ENCODE data around the gene POU6F2.

DNA sequence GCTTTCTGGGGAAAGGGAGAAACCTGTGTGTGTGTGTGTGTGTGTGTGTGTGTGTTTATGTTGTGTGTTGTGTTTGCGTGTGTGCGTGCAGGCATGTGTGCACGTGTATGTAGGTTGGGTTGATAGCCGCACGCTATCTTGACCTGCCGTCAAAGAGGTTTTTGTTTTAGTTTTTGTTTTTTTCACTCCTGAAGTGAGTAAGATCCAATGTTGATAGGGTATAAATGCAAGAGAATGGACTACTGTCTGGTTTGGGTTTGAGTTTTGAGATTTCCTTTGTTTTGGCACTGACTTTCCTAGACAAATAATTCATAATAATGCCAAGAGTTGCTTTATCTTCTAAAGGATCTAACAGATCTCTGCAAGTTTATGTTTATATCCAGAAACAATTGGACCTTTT lies 27.8 kb downstream of the POU6F2 start:
- TF ChIP-seq, protein P1, sequence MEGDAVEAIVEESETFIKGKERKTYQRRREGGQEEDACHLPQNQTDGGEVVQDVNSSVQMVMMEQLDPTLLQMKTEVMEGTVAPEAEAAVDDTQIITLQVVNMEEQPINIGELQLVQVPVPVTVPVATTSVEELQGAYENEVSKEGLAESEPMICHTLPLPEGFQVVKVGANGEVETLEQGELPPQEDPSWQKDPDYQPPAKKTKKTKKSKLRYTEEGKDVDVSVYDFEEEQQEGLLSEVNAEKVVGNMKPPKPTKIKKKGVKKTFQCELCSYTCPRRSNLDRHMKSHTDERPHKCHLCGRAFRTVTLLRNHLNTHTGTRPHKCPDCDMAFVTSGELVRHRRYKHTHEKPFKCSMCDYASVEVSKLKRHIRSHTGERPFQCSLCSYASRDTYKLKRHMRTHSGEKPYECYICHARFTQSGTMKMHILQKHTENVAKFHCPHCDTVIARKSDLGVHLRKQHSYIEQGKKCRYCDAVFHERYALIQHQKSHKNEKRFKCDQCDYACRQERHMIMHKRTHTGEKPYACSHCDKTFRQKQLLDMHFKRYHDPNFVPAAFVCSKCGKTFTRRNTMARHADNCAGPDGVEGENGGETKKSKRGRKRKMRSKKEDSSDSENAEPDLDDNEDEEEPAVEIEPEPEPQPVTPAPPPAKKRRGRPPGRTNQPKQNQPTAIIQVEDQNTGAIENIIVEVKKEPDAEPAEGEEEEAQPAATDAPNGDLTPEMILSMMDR (IDR thresholded peaks at IDR 0.05) = no peak
- no peak for TF ChIP-seq EP300 (IDR thresholded peaks at IDR 0.05; ENCODE audit: low read depth)
- TF ChIP-seq POLR2AphosphoS5 (IDR thresholded peaks at IDR 0.05) = no peak

Measured in transverse colon (tissue), 4 donors.